Gastrocnemius medialis (tissue), 4 donors: ENCODE results near the gene FAM216B. TPM values are rescaled to one million over a fixed set of nuclear protein-coding genes. Genes with fewer than 3 reads are reported as not detected.

Experiments used
- ATAC-seq, 2 donors: fragments of 150-250 bp; one replicate each; pipeline ENCODE4 v1.9.1; 2016
- DNase-seq, 2 donors: peaks; one replicate each; pipeline ENCODE4 v3.0.0-alpha.2; 2019
- H3K27ac ChIP-seq, 4 donors: fragments of 200-600 bp; sonication (generic); 1 replicate in 1 of 4; 2 replicates in 3 of 4; pipeline ENCODE4 v1.5.1; 2016 to 2018; ENCODE audit warnings: mild to moderate bottlenecking in 2 of 4, moderate library complexity in 1 of 4
- H3K27me3 ChIP-seq, 3 donors: fragments of 200-600 bp; sonication (generic) in 2 of 3; 1 replicate in 1 of 3; 2 replicates in 2 of 3; pipeline versions ENCODE4 v1.5.1 to v1.6.0; 2016 to 2019; ENCODE audit warnings: mild to moderate bottlenecking in 1 of 3, moderate library complexity in 1 of 3
- H3K36me3 ChIP-seq, 2 donors: fragments of 200-600 bp; sonication (generic) in 1 of 2; one replicate each; pipeline ENCODE4 v1.5.1; 2017 to 2018
- H3K4me1 ChIP-seq, 2 donors: fragments of 200-600 bp; sonication (generic) in 1 of 2; one replicate each; pipeline ENCODE4 v1.5.1; 2016 to 2017; ENCODE audit warnings: mild to moderate bottlenecking in 2 of 2
- H3K4me3 ChIP-seq, 4 donors: fragments of 200-600 bp; sonication (generic) in 3 of 4; 1 replicate in 1 of 4; 2 replicates in 3 of 4; pipeline ENCODE4 v1.5.1; 2016 to 2019; ENCODE audit warnings: mild to moderate bottlenecking in 2 of 4
- H3K9me3 ChIP-seq, 3 donors: fragments of 200-600 bp; sonication (generic) in 2 of 3; 1 replicate in 1 of 3; 2 replicates in 2 of 3; pipeline ENCODE4 v1.5.1; 2016 to 2019
- POLR2A ChIP-seq, 2 donors: fragments of 450-650 bp; IDR thresholded peaks; one replicate each; pipeline ENCODE4 v1.6.1; 2017; ENCODE audit warnings: antibody characterized with exemption in 2 of 2, mild to moderate bottlenecking in 2 of 2, moderate library complexity in 2 of 2
- in situ Hi-C, 4 donors: fragments of 200-750 bp; cut with MboI; loops; one replicate each; pipeline versions ENCODE4 v1.15.0 to v1.8.0; 2017; ENCODE audit warnings: low sequenced_read_pairs in 4 of 4
- intact Hi-C: fragments of 100-400 bp; cut with DNase I; formaldehyde crosslinking; loops from one replicate; pipeline ENCODE4 v1.15.1; 2023; ENCODE audit warnings: low total_unique reads
- total RNA-seq, 4 donors: library from RNA; depleted of rRNA; stranded (reverse); fragments of >200 nt; gene quantifications; one replicate each; pipeline versions ENCODE4 v1.1.0 to v1.2.3, GENCODE V29; 2016
- TF ChIP-seq, protein P1 (sequence below), 5 experiments: fragments of 450-650 bp in 3 of 5; fragments of 200-600 bp in 2 of 5; sonication (generic) in 2 of 5; IDR thresholded peaks in 4 of 5; conservative IDR thresholded peaks in 1 of 5; 1 replicate in 4 of 5; 2 replicates in 1 of 5; pipeline ENCODE4 v1.5.1; 2016 to 2019; ENCODE audit warnings: antibody characterized with exemption in 5 of 5, mild to moderate bottlenecking in 3 of 5, moderate library complexity in 3 of 5

FAM216B gene
- total RNA-seq, 4 donors from 2014 or later = not detected

DNA sequence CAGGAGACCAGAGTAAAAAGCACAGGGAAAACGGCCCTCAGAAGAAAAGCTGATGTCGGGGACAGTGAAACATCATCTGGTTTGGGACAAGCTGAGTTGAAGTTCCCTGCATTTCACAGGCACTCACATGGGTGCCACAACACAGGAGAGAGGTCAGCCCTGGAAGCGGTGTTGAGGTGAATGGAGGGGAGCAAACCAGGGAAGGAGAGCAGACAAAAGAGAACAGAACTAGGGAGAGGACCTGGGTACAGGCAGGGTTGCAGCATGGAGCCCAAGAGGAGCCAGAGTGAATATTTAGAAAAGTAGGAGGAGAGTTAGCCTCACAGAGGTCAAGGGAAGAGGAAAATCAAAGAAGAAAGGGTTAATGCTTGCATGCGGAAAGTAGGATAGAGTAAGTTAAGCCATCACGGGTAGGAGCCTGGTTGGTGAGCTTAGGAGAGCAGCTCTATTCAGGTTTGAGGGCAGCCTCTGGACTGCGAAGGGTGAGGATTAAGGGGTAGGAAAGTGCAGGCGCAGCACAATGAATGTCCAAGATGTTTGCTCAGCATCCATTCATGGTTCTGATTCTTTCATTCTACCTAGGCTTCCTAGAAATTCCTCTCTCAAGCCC, 15.5 kb downstream of the FAM216B start:
- intact Hi-C loops = no loop called here
- no peaks in the 10 kb centered on the region for H3K36me3 ChIP-seq
- no peaks in the 10 kb centered on the region for H3K27me3 ChIP-seq
- no peaks in the 10 kb centered on the region for H3K4me1 ChIP-seq
- no peak for DNase-seq
- no peak overlapping the region for H3K4me3 ChIP-seq
- no peak overlapping the region for H3K27ac ChIP-seq
- in situ Hi-C loops = no loop called here
- ATAC-seq = no peak
- TF ChIP-seq, protein P1, sequence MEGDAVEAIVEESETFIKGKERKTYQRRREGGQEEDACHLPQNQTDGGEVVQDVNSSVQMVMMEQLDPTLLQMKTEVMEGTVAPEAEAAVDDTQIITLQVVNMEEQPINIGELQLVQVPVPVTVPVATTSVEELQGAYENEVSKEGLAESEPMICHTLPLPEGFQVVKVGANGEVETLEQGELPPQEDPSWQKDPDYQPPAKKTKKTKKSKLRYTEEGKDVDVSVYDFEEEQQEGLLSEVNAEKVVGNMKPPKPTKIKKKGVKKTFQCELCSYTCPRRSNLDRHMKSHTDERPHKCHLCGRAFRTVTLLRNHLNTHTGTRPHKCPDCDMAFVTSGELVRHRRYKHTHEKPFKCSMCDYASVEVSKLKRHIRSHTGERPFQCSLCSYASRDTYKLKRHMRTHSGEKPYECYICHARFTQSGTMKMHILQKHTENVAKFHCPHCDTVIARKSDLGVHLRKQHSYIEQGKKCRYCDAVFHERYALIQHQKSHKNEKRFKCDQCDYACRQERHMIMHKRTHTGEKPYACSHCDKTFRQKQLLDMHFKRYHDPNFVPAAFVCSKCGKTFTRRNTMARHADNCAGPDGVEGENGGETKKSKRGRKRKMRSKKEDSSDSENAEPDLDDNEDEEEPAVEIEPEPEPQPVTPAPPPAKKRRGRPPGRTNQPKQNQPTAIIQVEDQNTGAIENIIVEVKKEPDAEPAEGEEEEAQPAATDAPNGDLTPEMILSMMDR (IDR thresholded peaks at IDR 0.05 in 4 of 5, conservative IDR thresholded peaks at IDR 0.05 in 1 of 5) = no peak
- no peak for TF ChIP-seq POLR2A (IDR thresholded peaks at IDR 0.05)
- H3K9me3 ChIP-seq = no peaks in the 10 kb centered on the region

DNA sequence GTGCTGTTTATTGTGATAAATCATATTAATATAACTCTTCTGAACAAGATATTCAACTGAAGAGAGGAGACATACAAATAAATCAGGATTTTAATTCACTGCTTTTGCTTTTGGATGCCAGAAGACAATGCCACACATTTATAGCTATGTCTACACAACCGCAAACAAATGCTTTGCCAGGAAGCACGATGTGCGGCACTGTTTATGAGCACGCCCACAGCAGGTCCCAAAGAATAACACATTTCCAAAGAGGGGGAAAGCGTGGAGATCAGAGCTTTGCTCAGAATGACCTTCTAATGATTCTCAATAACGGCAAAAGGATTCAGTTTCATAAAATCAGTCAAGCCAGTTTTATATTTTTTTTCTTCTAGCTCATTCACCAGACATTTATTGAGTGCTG, 16.7 kb downstream of the FAM216B start:
- DNase-seq (no peak), ATAC-seq (no peak)
- intact Hi-C loops = no loop called here

DNA sequence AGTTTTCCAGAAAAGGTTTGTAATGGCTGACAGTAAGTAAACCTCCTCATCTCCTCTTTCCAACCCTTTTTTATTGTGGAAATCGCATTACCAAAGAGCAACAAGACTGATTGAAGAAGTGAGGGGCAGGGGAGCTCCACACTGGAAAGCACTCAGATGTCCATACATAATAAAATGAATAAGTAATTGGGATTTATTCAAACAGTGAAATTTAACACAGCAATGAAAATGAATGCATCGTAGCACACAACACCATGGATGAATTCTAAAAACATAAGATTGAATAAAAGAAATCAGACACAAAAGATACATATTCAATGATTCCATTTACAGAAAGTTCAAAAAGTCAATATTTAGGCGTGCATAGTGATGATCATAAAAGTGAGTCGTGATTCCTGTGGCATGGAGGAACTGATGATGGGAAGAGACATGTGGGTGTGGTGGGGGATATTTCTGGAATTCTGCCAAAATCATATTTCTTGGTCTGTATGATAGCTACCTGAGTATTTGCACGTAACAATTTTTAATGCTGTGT, 18.8 kb downstream of the FAM216B start:
- no peaks in the 10 kb centered on the region for H3K9me3 ChIP-seq
- H3K36me3 ChIP-seq = no peaks in the 10 kb centered on the region
- intact Hi-C loops (no loop called here), in situ Hi-C loops (no loop called here)
- no peak overlapping the region for H3K27ac ChIP-seq
- TF ChIP-seq POLR2A (IDR thresholded peaks at IDR 0.05) = no peak
- TF ChIP-seq, protein P1 (IDR thresholded peaks at IDR 0.05 in 4 of 5, conservative IDR thresholded peaks at IDR 0.05 in 1 of 5) = no peak
- no peaks in the 10 kb centered on the region for H3K4me1 ChIP-seq
- no peak overlapping the region for H3K4me3 ChIP-seq
- ATAC-seq = no peak
- H3K27me3 ChIP-seq = no peaks in the 10 kb centered on the region
- no peak for DNase-seq

More for the DNA sequence above, 16.7 kb downstream of the FAM216B start:
- no peak overlapping the region for H3K27ac ChIP-seq
- no peaks in the 10 kb centered on the region for H3K36me3 ChIP-seq
- no peaks in the 10 kb centered on the region for H3K27me3 ChIP-seq
- TF ChIP-seq POLR2A (IDR thresholded peaks at IDR 0.05) = no peak
- TF ChIP-seq, protein P1 (IDR thresholded peaks at IDR 0.05 in 4 of 5, conservative IDR thresholded peaks at IDR 0.05 in 1 of 5) = no peak
- in situ Hi-C loops = no loop called here
- no peaks in the 10 kb centered on the region for H3K9me3 ChIP-seq
- H3K4me3 ChIP-seq = no peak overlapping the region
- H3K4me1 ChIP-seq = no peaks in the 10 kb centered on the region

DNA sequence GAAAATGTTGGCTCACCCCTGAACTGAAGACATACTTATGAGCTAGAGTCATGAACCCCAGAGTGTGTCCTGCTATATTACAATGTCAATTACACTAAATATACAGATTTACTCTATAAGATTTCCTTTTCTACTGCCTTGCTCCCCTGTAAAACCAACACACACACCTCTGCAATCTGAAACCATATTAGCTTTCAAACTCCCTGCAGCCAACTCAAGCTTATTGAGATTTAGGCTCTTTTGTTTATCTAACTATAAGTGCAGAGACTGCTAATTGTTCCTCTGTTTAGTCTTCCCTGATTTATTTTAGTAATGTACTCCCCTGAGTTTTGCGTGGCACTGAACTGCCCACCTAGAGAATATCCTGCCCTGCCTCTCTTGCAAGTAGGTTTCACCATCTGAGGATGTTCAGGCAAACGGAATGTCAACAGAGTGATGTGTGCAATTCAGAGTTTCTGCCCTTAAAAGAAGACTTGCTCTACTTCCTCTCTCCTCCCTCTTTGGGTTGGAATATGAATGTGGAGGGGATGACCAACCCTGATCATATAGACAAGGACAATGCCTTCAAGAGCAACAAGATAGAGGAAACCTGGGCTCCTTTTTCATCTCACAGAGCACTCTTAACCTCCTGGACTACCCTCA, 22.3 kb downstream of the FAM216B start:
- in situ Hi-C loops (no loop called here), intact Hi-C loops (no loop called here)
- Histone ChIP-seq H3K9me3 (no peaks in the 10 kb centered on the region), H3K27me3 (peaks cover 0 to 2% (median 0%) of the 10 kb centered on the region in 3 donors), H3K27ac (no peak overlapping the region), H3K4me1 (no peaks in the 10 kb centered on the region), H3K36me3 (no peaks in the 10 kb centered on the region), H3K4me3 (no peak overlapping the region)
- TF ChIP-seq POLR2A (IDR thresholded peaks at IDR 0.05) = no peak
- TF ChIP-seq, protein P1 (IDR thresholded peaks at IDR 0.05 in 4 of 5, conservative IDR thresholded peaks at IDR 0.05 in 1 of 5) = no peak
- ATAC-seq (no peak), DNase-seq (no peak)
